NK-92 (cell line): ENCODE results near the gene ALG12.

Source experiments
- DNase-seq: peaks from one replicate; lab custom pipeline; 2025; ENCODE audit not compliant: unreplicated experiment; lab: John Stamatoyannopoulos, UW

The ALG12 gene

GRCh38 chr22:49958366-49958921 lies 40.2 kb upstream of the ALG12 start:
- DNase-seq = no peak

GRCh38 chr22:49957826-49958365 lies 39.7 kb upstream of the ALG12 start:
- DNase-seq = no peak

- DNase-seq = no peak
Measured at GRCh38 chr22:49956914-49957825, 38.9 kb upstream of the ALG12 start.

GRCh38 chr22:49956418-49956770 lies 38.2 kb upstream of the ALG12 start:
- DNase-seq = no peak

GRCh38 chr22:49955581-49956417 lies 37.6 kb upstream of the ALG12 start:
- DNase-seq = no peak

GRCh38 chr22:49954991-49955580 lies 36.8 kb upstream of the ALG12 start:
- no peak for DNase-seq

GRCh38 chr22:49954354-49954753 lies 36.1 kb upstream of the ALG12 start:
- no peak for DNase-seq

- no peak for DNase-seq
Measured at GRCh38 chr22:49953680-49954344, 35.6 kb upstream of the ALG12 start.

- DNase-seq = no peak
Measured at GRCh38 chr22:49953027-49953679, 34.9 kb upstream of the ALG12 start.

- no peak for DNase-seq
Measured at GRCh38 chr22:49951986-49952896, 34.0 kb upstream of the ALG12 start.

GRCh38 chr22:49951678-49951985 lies 33.4 kb upstream of the ALG12 start:
- DNase-seq = no peak

- no peak for DNase-seq
Measured at GRCh38 chr22:49951000-49951677, 32.9 kb upstream of the ALG12 start.

GRCh38 chr22:49950396-49950994 lies 32.3 kb upstream of the ALG12 start:
- DNase-seq = no peak

- DNase-seq = no peak
Measured at GRCh38 chr22:49949914-49950292, 31.7 kb upstream of the ALG12 start.

- no peak for DNase-seq
Measured at GRCh38 chr22:49948958-49949913, 31.0 kb upstream of the ALG12 start.

- no peak for DNase-seq
Measured at GRCh38 chr22:49948116-49948957, 30.1 kb upstream of the ALG12 start.
